SK-N-SH treated with all-trans-retinoic acid at 6 μM for 48 hours (cell line): ENCODE data around the gene FHOD1.

ENCODE experiments used
- ATAC-seq: fragments of 200-7000 bp; cut with Tn5 transposase; 3 replicates; pipeline ENCODE4 v1.9.1; 2020; ENCODE audit warnings: mild to moderate bottlenecking, moderate library complexity
- ARNTL ChIP-seq: fragments of 450-650 bp; formaldehyde crosslinking; IDR thresholded peaks from 2 replicates; pipeline ENCODE4 v1.5.0; 2020; ENCODE audit warnings: low read depth, mild to moderate bottlenecking, moderate library complexity, borderline replicate concordance
- CSDC2 ChIP-seq: fragments of 250-450 bp; sonication (Bioruptor Pico); IDR thresholded peaks from 2 replicates; pipeline ENCODE4 v1.5.0; 2020; ENCODE audit warnings: mild to moderate bottlenecking, moderate library complexity
- GLIS3 ChIP-seq: fragments of 250-450 bp; sonication (Bioruptor Pico); IDR thresholded peaks from 2 replicates; pipeline ENCODE4 v1.5.0; 2020; ENCODE audit warnings: mild to moderate bottlenecking, moderate library complexity
- ISL1 ChIP-seq: fragments of 250-450 bp; sonication (Bioruptor Pico); IDR thresholded peaks from 2 replicates; pipeline ENCODE4 v2.1.2; 2022; ENCODE audit warnings: mild to moderate bottlenecking, moderate library complexity
- OSR1 ChIP-seq: fragments of 250-450 bp; sonication (Bioruptor Pico); IDR thresholded peaks from 2 replicates; pipeline ENCODE4 v1.8.0; 2022; ENCODE audit warnings: moderate library complexity, mild to moderate bottlenecking, inconsistent platforms
- PPARA ChIP-seq: fragments of 250-450 bp; sonication (Bioruptor Pico); IDR thresholded peaks from 2 replicates; pipeline ENCODE4 v1.5.0; 2020; ENCODE audit warnings: mild to moderate bottlenecking, borderline replicate concordance
- RARB ChIP-seq: fragments of 250-450 bp; sonication (Bioruptor Pico); IDR thresholded peaks from 2 replicates; pipeline ENCODE4 v1.8.0; 2021; ENCODE audit warnings: mild to moderate bottlenecking, moderate library complexity
- SNAI2 ChIP-seq: fragments of 250-450 bp; sonication (Bioruptor Pico); IDR thresholded peaks from 2 replicates; pipeline ENCODE4 v1.5.0; 2020; ENCODE audit warnings: mild to moderate bottlenecking, moderate library complexity
- TCF4 ChIP-seq: fragments of 250-450 bp; sonication (Bioruptor Pico); IDR thresholded peaks from 2 replicates; pipeline ENCODE4 v1.8.0; 2021; ENCODE audit warnings: mild to moderate bottlenecking, moderate library complexity, borderline replicate concordance
- TOX ChIP-seq: fragments of 250-450 bp; sonication (Bioruptor Pico); IDR thresholded peaks from 2 replicates; pipeline ENCODE4 v1.8.0; 2021; ENCODE audit warnings: mild to moderate bottlenecking, moderate library complexity, borderline replicate concordance
- ZFP3 ChIP-seq: fragments of 250-450 bp; sonication (Bioruptor Pico); IDR thresholded peaks from 2 replicates; pipeline ENCODE4 v1.5.0; 2020; ENCODE audit warnings: mild to moderate bottlenecking, moderate library complexity
- ZFP30 ChIP-seq: fragments of 450-650 bp; formaldehyde crosslinking; IDR thresholded peaks from 2 replicates; pipeline ENCODE4 v1.5.0; 2022; ENCODE audit warnings: mild to moderate bottlenecking, moderate library complexity
- ZNF565 ChIP-seq: fragments of 450-650 bp; formaldehyde crosslinking; conservative IDR thresholded peaks from 2 replicates; pipeline ENCODE4 v1.5.0; 2020; ENCODE audit warnings: low read depth, mild to moderate bottlenecking, moderate library complexity
- ZNF70 ChIP-seq: fragments of 450-650 bp; formaldehyde crosslinking; IDR thresholded peaks from 2 replicates; pipeline ENCODE4 v1.5.0; 2020; ENCODE audit warnings: mild to moderate bottlenecking, moderate library complexity
- ZNF8 ChIP-seq: fragments of 450-650 bp; formaldehyde crosslinking; IDR thresholded peaks from 2 replicates; pipeline ENCODE4 v1.5.0; 2020; ENCODE audit warnings: mild to moderate bottlenecking, moderate library complexity
- TF ChIP-seq, protein P1 (sequence below): fragments of 250-450 bp; sonication (Bioruptor Pico); IDR thresholded peaks from 2 replicates; pipeline ENCODE4 v1.8.0; 2021; ENCODE audit warnings: low read depth, mild to moderate bottlenecking, moderate library complexity, borderline replicate concordance
- TF ChIP-seq, protein P2 (sequence below): fragments of 250-450 bp; sonication (Bioruptor Pico); IDR thresholded peaks from 2 replicates; pipeline ENCODE4 v1.5.1; 2020; ENCODE audit warnings: low read depth, mild to moderate bottlenecking, moderate library complexity
- TF ChIP-seq, protein P3 (sequence below): fragments of 250-450 bp; sonication (Bioruptor Pico); IDR thresholded peaks from 2 replicates; pipeline ENCODE4 v1.8.0; 2020; ENCODE audit warnings: mild to moderate bottlenecking, moderate library complexity, borderline replicate concordance
- TF ChIP-seq, protein P4 (sequence below): fragments of 250-450 bp; sonication (Bioruptor Pico); IDR thresholded peaks from 2 replicates; pipeline ENCODE4 v1.5.1; 2021; ENCODE audit warnings: mild to moderate bottlenecking, moderate library complexity
- TF ChIP-seq, protein P5 (sequence below): fragments of 250-450 bp; sonication (Bioruptor Pico); IDR thresholded peaks from 2 replicates; pipeline ENCODE4 v1.5.0; 2020; ENCODE audit warnings: mild to moderate bottlenecking, moderate library complexity

FHOD1 gene

DNA sequence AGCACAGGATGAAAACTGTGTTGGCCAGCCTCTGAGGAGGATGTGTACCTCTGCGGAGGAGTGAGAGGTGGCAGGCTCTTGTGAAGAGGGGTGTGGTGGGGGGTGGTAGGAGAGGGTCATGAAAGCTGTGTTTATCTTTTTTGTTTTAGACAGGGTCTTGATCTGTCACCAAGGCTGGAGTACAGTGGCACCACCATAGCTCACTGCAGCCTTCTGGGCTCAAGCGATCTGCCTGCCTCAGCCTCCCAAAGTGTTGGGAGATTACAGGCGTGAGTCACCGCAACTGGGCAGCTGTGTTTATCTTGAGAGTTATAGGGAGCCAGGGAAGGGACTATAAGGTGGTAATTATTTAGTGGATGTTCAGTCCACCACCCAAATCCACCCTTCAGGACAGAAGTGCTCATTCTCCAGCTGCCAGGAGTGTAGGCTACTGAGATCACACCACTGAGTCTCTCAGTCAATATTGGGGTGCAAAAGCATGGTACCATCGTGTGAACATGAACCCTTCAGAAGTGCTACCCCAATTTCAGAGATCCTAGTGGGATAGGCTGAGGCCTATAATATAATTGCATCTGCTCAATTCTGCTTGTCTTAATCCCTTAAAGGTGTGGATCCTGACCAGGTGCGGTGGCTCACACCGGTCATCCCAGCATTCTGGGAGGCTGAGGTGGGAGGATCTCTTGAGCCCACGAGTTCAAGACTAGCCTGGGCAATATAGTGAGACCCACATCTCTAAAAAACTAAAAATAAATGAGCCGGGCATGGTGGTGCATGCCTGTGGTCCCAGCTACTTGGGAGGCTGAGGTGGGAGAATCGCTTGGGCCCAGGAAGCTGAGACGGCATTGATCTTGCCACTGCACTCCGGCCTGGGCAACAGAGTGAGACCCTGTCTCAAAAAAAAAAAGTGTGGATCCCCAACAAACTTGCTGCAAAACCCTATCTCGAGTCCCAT lies 56.6 kb downstream of the FHOD1 start:
- no peak for ATAC-seq
- TF ChIP-seq ZFP30 (CRISPR knock-in tag) (no peak), RARB (no peak), TCF4 (CRISPR knock-in tag) (no peak), GLIS3 (CRISPR knock-in tag) (no peak), TOX (CRISPR knock-in tag) (no peak), ZNF8 (CRISPR knock-in tag) (no peak), ZNF565 (CRISPR knock-in tag) (no peak), OSR1 (no peak), ZFP3 (CRISPR knock-in tag) (no peak), ISL1 (CRISPR knock-in tag) (no peak), CSDC2 (no peak), SNAI2 (CRISPR knock-in tag) (no peak), PPARA (no peak), ARNTL (CRISPR knock-in tag) (no peak), ZNF70 (CRISPR knock-in tag) (no peak)
- TF ChIP-seq, protein P1, sequence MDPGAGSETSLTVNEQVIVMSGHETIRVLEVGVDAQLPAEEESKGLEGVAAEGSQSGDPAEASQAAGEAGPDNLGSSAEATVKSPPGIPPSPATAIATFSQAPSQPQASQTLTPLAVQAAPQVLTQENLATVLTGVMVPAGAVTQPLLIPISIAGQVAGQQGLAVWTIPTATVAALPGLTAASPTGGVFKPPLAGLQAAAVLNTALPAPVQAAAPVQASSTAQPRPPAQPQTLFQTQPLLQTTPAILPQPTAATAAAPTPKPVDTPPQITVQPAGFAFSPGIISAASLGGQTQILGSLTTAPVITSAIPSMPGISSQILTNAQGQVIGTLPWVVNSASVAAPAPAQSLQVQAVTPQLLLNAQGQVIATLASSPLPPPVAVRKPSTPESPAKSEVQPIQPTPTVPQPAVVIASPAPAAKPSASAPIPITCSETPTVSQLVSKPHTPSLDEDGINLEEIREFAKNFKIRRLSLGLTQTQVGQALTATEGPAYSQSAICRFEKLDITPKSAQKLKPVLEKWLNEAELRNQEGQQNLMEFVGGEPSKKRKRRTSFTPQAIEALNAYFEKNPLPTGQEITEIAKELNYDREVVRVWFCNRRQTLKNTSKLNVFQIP (CRISPR knock-in tag), result no peak
- TF ChIP-seq, protein P2, sequence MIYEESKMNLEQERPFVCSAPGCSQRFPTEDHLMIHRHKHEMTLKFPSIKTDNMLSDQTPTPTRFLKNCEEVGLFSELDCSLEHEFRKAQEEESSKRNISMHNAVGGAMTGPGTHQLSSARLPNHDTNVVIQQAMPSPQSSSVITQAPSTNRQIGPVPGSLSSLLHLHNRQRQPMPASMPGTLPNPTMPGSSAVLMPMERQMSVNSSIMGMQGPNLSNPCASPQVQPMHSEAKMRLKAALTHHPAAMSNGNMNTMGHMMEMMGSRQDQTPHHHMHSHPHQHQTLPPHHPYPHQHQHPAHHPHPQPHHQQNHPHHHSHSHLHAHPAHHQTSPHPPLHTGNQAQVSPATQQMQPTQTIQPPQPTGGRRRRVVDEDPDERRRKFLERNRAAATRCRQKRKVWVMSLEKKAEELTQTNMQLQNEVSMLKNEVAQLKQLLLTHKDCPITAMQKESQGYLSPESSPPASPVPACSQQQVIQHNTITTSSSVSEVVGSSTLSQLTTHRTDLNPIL (CRISPR knock-in tag), result no peak
- TF ChIP-seq, protein P3, sequence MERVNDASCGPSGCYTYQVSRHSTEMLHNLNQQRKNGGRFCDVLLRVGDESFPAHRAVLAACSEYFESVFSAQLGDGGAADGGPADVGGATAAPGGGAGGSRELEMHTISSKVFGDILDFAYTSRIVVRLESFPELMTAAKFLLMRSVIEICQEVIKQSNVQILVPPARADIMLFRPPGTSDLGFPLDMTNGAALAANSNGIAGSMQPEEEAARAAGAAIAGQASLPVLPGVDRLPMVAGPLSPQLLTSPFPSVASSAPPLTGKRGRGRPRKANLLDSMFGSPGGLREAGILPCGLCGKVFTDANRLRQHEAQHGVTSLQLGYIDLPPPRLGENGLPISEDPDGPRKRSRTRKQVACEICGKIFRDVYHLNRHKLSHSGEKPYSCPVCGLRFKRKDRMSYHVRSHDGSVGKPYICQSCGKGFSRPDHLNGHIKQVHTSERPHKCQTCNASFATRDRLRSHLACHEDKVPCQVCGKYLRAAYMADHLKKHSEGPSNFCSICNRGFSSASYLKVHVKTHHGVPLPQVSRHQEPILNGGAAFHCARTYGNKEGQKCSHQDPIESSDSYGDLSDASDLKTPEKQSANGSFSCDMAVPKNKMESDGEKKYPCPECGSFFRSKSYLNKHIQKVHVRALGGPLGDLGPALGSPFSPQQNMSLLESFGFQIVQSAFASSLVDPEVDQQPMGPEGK (CRISPR knock-in tag), result no peak
- TF ChIP-seq, protein P4, sequence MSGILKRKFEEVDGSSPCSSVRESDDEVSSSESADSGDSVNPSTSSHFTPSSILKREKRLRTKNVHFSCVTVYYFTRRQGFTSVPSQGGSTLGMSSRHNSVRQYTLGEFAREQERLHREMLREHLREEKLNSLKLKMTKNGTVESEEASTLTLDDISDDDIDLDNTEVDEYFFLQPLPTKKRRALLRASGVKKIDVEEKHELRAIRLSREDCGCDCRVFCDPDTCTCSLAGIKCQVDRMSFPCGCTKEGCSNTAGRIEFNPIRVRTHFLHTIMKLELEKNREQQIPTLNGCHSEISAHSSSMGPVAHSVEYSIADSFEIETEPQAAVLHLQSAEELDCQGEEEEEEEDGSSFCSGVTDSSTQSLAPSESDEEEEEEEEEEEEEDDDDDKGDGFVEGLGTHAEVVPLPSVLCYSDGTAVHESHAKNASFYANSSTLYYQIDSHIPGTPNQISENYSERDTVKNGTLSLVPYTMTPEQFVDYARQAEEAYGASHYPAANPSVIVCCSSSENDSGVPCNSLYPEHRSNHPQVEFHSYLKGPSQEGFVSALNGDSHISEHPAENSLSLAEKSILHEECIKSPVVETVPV, result no peak
- TF ChIP-seq, protein P5, sequence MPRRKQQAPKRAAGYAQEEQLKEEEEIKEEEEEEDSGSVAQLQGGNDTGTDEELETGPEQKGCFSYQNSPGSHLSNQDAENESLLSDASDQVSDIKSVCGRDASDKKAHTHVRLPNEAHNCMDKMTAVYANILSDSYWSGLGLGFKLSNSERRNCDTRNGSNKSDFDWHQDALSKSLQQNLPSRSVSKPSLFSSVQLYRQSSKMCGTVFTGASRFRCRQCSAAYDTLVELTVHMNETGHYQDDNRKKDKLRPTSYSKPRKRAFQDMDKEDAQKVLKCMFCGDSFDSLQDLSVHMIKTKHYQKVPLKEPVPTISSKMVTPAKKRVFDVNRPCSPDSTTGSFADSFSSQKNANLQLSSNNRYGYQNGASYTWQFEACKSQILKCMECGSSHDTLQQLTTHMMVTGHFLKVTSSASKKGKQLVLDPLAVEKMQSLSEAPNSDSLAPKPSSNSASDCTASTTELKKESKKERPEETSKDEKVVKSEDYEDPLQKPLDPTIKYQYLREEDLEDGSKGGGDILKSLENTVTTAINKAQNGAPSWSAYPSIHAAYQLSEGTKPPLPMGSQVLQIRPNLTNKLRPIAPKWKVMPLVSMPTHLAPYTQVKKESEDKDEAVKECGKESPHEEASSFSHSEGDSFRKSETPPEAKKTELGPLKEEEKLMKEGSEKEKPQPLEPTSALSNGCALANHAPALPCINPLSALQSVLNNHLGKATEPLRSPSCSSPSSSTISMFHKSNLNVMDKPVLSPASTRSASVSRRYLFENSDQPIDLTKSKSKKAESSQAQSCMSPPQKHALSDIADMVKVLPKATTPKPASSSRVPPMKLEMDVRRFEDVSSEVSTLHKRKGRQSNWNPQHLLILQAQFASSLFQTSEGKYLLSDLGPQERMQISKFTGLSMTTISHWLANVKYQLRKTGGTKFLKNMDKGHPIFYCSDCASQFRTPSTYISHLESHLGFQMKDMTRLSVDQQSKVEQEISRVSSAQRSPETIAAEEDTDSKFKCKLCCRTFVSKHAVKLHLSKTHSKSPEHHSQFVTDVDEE (CRISPR knock-in tag), result no peak
- TF ChIP-seq, all 23 proteins: peak for 0

DNA sequence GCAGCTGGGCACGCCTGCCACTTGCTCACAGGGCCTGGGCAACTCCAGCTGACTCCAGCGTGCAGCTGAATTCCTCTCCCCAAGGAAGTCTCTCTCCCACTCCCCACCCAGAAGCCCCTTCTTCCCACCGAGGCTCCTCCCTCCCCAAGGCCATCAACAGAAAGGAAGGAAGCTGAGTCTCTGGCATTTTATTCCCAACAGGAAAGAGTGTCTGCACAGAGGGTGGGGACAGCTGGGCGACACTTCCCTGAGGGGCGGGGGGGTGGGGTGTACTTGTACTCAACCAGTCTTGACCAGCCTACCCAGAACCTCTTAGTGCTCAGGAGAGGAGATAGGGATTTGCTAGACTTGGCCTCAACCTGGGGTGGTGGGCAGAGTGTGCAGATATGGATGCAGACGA lies 57.2 kb downstream of the FHOD1 start, which contains the start of gene EXOC3L1:
Gene EXOC3L1 (minus strand): TSS at position 96 of the 400 bp plus-strand sequence. CDS start 460 bp downstream, outside the sequence.
- no peak for ATAC-seq
- TF ChIP-seq, protein P3 (CRISPR knock-in tag), result no peak
- TF ChIP-seq ARNTL (CRISPR knock-in tag), result no peak
- TF ChIP-seq ZNF70 (CRISPR knock-in tag), result no peak
- no peak for TF ChIP-seq TCF4 (CRISPR knock-in tag)
- no peak for TF ChIP-seq ZNF8 (CRISPR knock-in tag)
- TF ChIP-seq, protein P5 (CRISPR knock-in tag), result no peak
- TF ChIP-seq PPARA, result no peak
- no peak for TF ChIP-seq ZNF565 (CRISPR knock-in tag)
- TF ChIP-seq GLIS3 (CRISPR knock-in tag), result no peak
- no peak for TF ChIP-seq ISL1 (CRISPR knock-in tag)
- no peak for TF ChIP-seq ZFP30 (CRISPR knock-in tag)
- TF ChIP-seq RARB, result no peak
- TF ChIP-seq, protein P1 (CRISPR knock-in tag), result no peak
- TF ChIP-seq, all 23 proteins: peak for 0
